ENCODE data around the gene PRELID2. TPM values are rescaled to one million over a fixed set of nuclear protein-coding genes. Genes with fewer than 3 reads are reported as not detected.

The PRELID2 gene
- polyA plus RNA-seq, 1 of the 3 experiments (the other 2 are of a cell fraction): 5.3 TPM

DNA sequence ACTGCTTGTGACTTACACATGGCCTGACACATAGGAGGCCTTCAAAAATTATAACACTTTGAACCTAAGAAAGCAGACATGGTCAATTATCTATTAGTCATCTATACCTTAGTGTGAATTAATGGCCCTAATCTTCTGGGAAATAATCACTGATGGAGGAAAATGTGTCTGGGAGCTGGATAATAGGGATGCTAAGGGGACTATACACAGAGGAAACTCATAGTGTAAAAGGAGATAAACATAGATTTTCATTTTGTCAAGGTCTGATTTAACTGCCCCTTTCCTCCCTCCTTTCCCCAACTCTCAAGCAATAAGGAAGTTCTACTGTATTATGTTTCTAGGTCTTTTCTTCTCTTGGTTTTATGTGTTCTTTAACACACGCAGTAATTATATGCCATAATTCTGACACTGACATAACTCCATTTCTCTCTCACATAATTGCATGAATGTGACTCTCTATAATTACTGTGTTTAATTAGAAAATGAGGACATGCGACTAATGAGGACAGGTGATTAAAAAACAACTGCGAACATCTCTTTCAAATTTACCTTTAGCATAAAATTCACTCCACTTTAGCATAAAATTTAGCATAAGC lies 18.7 kb upstream of the PRELID2 start:
- H3F3A ChIP-seq (replicated peaks; ENCODE audit: insufficient read depth): peaks cover 2% of the 10 kb centered on the region
- H3K4me1 ChIP-seq (ENCODE audit: control insufficient read depth in 1 of 2, insufficient read depth in 2 of 2, low read depth in 1 of 2, low read length in 1 of 2): peaks cover 0 to 12% of the 10 kb centered on the region in 2 experiments; a peak in 2 of 4 replicates
- no peak for DNase-seq
- TF ChIP-seq, protein P1, sequence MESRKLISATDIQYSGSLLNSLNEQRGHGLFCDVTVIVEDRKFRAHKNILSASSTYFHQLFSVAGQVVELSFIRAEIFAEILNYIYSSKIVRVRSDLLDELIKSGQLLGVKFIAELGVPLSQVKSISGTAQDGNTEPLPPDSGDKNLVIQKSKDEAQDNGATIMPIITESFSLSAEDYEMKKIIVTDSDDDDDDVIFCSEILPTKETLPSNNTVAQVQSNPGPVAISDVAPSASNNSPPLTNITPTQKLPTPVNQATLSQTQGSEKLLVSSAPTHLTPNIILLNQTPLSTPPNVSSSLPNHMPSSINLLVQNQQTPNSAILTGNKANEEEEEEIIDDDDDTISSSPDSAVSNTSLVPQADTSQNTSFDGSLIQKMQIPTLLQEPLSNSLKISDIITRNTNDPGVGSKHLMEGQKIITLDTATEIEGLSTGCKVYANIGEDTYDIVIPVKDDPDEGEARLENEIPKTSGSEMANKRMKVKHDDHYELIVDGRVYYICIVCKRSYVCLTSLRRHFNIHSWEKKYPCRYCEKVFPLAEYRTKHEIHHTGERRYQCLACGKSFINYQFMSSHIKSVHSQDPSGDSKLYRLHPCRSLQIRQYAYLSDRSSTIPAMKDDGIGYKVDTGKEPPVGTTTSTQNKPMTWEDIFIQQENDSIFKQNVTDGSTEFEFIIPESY (IDR thresholded peaks at IDR 0.05; ENCODE audit: borderline replicate concordance, low read depth): no peak
- TF ChIP-seq PBX3 (IDR thresholded peaks at IDR 0.05) (no peak), FOSL2 (IDR thresholded peaks at IDR 0.05; ENCODE audit: borderline replicate concordance, low read depth) (no peak), RFX5 (IDR thresholded peaks at IDR 0.05; ENCODE audit: low read length) (no peak), NFIC (IDR thresholded peaks at IDR 0.05; ENCODE audit: borderline replicate concordance) (no peak), TEAD4 (IDR thresholded peaks at IDR 0.05; ENCODE audit: borderline replicate concordance, insufficient read depth) (no peak), TCF12 (IDR thresholded peaks at IDR 0.05) (no peak), FOXJ3 (CRISPR knock-in tag; IDR thresholded peaks at IDR 0.05) (no peak), ELF1 (IDR thresholded peaks at IDR 0.05) (no peak)
- TF ChIP-seq, protein P2, sequence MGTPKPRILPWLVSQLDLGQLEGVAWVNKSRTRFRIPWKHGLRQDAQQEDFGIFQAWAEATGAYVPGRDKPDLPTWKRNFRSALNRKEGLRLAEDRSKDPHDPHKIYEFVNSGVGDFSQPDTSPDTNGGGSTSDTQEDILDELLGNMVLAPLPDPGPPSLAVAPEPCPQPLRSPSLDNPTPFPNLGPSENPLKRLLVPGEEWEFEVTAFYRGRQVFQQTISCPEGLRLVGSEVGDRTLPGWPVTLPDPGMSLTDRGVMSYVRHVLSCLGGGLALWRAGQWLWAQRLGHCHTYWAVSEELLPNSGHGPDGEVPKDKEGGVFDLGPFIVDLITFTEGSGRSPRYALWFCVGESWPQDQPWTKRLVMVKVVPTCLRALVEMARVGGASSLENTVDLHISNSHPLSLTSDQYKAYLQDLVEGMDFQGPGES (IDR thresholded peaks at IDR 0.05; ENCODE audit: low read depth, low read length): no peak
- TF ChIP-seq, protein P3, sequence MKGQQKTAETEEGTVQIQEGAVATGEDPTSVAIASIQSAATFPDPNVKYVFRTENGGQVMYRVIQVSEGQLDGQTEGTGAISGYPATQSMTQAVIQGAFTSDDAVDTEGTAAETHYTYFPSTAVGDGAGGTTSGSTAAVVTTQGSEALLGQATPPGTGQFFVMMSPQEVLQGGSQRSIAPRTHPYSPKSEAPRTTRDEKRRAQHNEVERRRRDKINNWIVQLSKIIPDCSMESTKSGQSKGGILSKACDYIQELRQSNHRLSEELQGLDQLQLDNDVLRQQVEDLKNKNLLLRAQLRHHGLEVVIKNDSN (IDR thresholded peaks at IDR 0.05; ENCODE audit: borderline replicate concordance, low read depth): no peak
- H3K4me2 ChIP-seq: no peak overlapping the region
- H3K27me3 ChIP-seq (ENCODE audit: insufficient read depth): no peaks in the 10 kb centered on the region
- H3K27ac ChIP-seq (ENCODE audit: low read depth in 2 of 2, low read length in 1 of 2): peak overlapping the region in 1 of 2 experiments; percentile 42; a peak in 1 of 4 replicates
- no peaks in the 10 kb centered on the region for H3K79me2 ChIP-seq (ENCODE audit: insufficient read depth)
- no peak overlapping the region for H2AFZ ChIP-seq (ENCODE audit: low read depth)
- no peak overlapping the region for H3K4me3 ChIP-seq (ENCODE audit: low read depth in 2 of 2, low read length in 1 of 2)
- H4K20me1 ChIP-seq (ENCODE audit: insufficient read depth): no peaks in the 10 kb centered on the region
- CTCF ChIA-PET: no interaction called here
- no peaks in the 10 kb centered on the region for H3K9me2 ChIP-seq
- no peak overlapping the region for H3K9ac ChIP-seq
- H3K9me3 ChIP-seq: no peaks in the 10 kb centered on the region
- POLR2A ChIA-PET: no interaction called here
- WGBS (ENCODE audit: low lambda C conversion rate): 97% methylated on average over 3 of the region's 3 CpGs
- H3K36me3 ChIP-seq (replicated peaks in 1 of 2; ENCODE audit: control insufficient read depth in 1 of 2, insufficient read depth in 2 of 2, low read length in 1 of 2): no peaks in the 10 kb centered on the region

GRCh38 chr5:145852990-145853389 lies 17.8 kb upstream of the PRELID2 start:
- H3K27ac ChIP-seq (ENCODE audit: low read depth in 2 of 2, low read length in 1 of 2): no peak overlapping the region
- H3K27me3 ChIP-seq (ENCODE audit: insufficient read depth): no peaks in the 10 kb centered on the region
- H3K9me3 ChIP-seq: no peaks in the 10 kb centered on the region
- no peak overlapping the region for H3K4me2 ChIP-seq
- no peak overlapping the region for H2AFZ ChIP-seq (ENCODE audit: low read depth)
- ChIA-PET POLR2A (no interaction called here), CTCF (no interaction called here)
- no peak overlapping the region for H3K9ac ChIP-seq
- no peaks in the 10 kb centered on the region for H3K36me3 ChIP-seq (replicated peaks in 1 of 2; ENCODE audit: control insufficient read depth in 1 of 2, insufficient read depth in 2 of 2, low read length in 1 of 2)
- H3F3A ChIP-seq (replicated peaks; ENCODE audit: insufficient read depth): peaks cover 8% of the 10 kb centered on the region
- 69% methylated on average over 3 of the region's 3 CpGs for WGBS (ENCODE audit: low lambda C conversion rate)
- H3K9me2 ChIP-seq: no peaks in the 10 kb centered on the region
- no peak overlapping the region for H3K4me3 ChIP-seq (ENCODE audit: low read depth in 2 of 2, low read length in 1 of 2)
- no peaks in the 10 kb centered on the region for H4K20me1 ChIP-seq (ENCODE audit: insufficient read depth)
- H3K79me2 ChIP-seq (ENCODE audit: insufficient read depth): no peaks in the 10 kb centered on the region
- no peak for DNase-seq
- peaks cover 0 to 20% of the 10 kb centered on the region in 2 experiments; a peak in 2 of 4 replicates for H3K4me1 ChIP-seq (ENCODE audit: control insufficient read depth in 1 of 2, insufficient read depth in 2 of 2, low read depth in 1 of 2, low read length in 1 of 2)
- TF ChIP-seq CTCF (IDR thresholded peaks at IDR 0.05) (no peak), CHD2 (IDR thresholded peaks at IDR 0.05; ENCODE audit: low read length, partially characterized antibody) (no peak), EP300 (IDR thresholded peaks at IDR 0.05; ENCODE audit: borderline replicate concordance in 1 of 2, low read depth in 1 of 2, low read length in 1 of 2) (no peak), FOSL2 (IDR thresholded peaks at IDR 0.05; ENCODE audit: borderline replicate concordance, low read depth) (no peak), POLR2AphosphoS5 (IDR thresholded peaks at IDR 0.05; ENCODE audit: low read depth, low read length) (no peak), MEF2A (IDR thresholded peaks at IDR 0.05; ENCODE audit: borderline replicate concordance, low read depth) (no peak), RFX5 (IDR thresholded peaks at IDR 0.05; ENCODE audit: low read length) (no peak), RAD21 (IDR thresholded peaks at IDR 0.05; ENCODE audit: low read length) (no peak), FOXM1 (IDR thresholded peaks at IDR 0.05; ENCODE audit: low read depth) (no peak), TEAD4 (IDR thresholded peaks at IDR 0.05; ENCODE audit: borderline replicate concordance, insufficient read depth) (no peak), NFIC (IDR thresholded peaks at IDR 0.05; ENCODE audit: borderline replicate concordance) (no peak), RXRA (IDR thresholded peaks at IDR 0.05; ENCODE audit: borderline replicate concordance, low read depth) (no peak)
- TF ChIP-seq, protein P4, sequence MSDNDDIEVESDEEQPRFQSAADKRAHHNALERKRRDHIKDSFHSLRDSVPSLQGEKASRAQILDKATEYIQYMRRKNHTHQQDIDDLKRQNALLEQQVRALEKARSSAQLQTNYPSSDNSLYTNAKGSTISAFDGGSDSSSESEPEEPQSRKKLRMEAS (IDR thresholded peaks at IDR 0.05; ENCODE audit: low read depth): no peak

Measured in SK-N-SH (cell line).